Measurements from ENCODE around the gene IMPG2. TPM values are rescaled to one million over a fixed set of nuclear protein-coding genes. Genes with fewer than 3 reads are reported as not detected.

Gene IMPG2
- total RNA-seq, 1 experiment from 2014 or later: 0.04 TPM

DNA sequence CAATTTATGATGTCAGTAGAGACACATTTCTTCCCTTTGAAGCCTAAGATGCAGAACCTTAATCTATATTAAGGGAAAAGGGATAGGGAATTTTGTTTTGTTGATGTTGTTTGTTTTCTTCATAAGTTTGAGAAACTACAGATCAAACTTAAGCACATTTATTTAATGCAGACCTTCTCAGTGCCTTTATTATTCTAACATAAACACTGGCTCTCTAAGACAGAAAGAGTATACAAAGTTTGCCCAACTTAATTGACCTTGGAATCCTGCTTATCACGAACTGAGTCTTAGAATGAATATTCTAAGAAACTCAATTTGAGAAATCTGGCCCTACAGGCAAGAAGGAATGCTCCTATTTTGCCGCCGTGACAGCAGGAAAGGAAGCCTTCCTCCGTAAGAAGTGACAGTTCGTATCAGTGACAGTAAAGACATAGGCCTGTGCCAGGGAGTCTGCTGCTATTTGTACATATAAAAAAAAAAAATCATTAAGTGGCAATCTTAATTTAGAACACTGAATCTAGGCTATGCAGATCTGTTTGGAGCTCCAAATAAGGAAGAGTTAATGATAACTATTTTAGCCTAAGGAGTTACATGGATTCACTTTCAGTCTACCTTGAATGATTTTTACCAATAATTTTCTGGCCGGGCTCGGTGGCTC lies 8.8 kb upstream of the IMPG2 start:
- no peaks in the 10 kb centered on the region for H3K23me2 ChIP-seq (ENCODE audit: insufficient read length, low read depth, low read length, poor library complexity, severe bottlenecking)
- no peak overlapping the region for H2AK5ac ChIP-seq (ENCODE audit: insufficient read length, low read length)
- H3K4me3 Mint-ChIP-seq: no peak overlapping the region
- no peak overlapping the region for H2BK15ac ChIP-seq (ENCODE audit: low read depth, low read length)
- H2AFZ ChIP-seq (ENCODE audit: low read length): no peak overlapping the region
- H3K14ac ChIP-seq (ENCODE audit: insufficient read depth, low read length): no peak overlapping the region
- H2BK20ac ChIP-seq (ENCODE audit: low read depth, low read length, poor library complexity, severe bottlenecking): no peak overlapping the region
- H3K4ac ChIP-seq (ENCODE audit: low read depth, low read length): no peak overlapping the region
- H3K9me3 Mint-ChIP-seq: no peaks in the 10 kb centered on the region
- no peak overlapping the region for H3K56ac ChIP-seq (ENCODE audit: insufficient read length, low read depth, low read length)
- H3K23ac ChIP-seq (ENCODE audit: insufficient read length, low read depth, low read length): no peak overlapping the region
- no peak overlapping the region for H3K18ac ChIP-seq (ENCODE audit: insufficient read length, low read depth, low read length)
- H3K36me3 Mint-ChIP-seq (ENCODE audit: insufficient read depth in 1 of 3, low read depth in 3 of 3): no peaks in the 10 kb centered on the region; a peak in 1 of 7 replicates
- H2BK5ac ChIP-seq (ENCODE audit: insufficient read length, low read length): no peak overlapping the region
- DNase-seq: no peak
- H4K8ac ChIP-seq (replicated peaks; ENCODE audit: insufficient read length, low read depth, low read length): no peak overlapping the region
- H3K4me1 Mint-ChIP-seq: no peaks in the 10 kb centered on the region
- no peaks in the 10 kb centered on the region for H3K27me3 ChIP-seq (ENCODE audit: insufficient read depth, low read length)
- no peak overlapping the region for H3K27ac Mint-ChIP-seq
- no peaks in the 10 kb centered on the region for H3K27me3 Mint-ChIP-seq (ENCODE audit: low read depth)
- no peak overlapping the region for H2BK120ac ChIP-seq (ENCODE audit: low read depth, low read length, poor library complexity, severe bottlenecking)
- WGBS (ENCODE audit: extremely low coverage, insufficient read length, low lambda C conversion rate): no CpG with 5 or more reads among the region's 7 CpGs
- H3K79me2 ChIP-seq (ENCODE audit: insufficient read depth, low read length): no peaks in the 10 kb centered on the region
- H4K20me1 ChIP-seq (ENCODE audit: control insufficient read depth, insufficient read depth, insufficient read length): no peaks in the 10 kb centered on the region
- H3K79me1 ChIP-seq (ENCODE audit: insufficient read depth, low read depth, low read length, poor library complexity, severe bottlenecking): no peaks in the 10 kb centered on the region
- H3K4me2 ChIP-seq (ENCODE audit: insufficient read depth, insufficient read length, low read length): no peak overlapping the region
- H4K5ac ChIP-seq (ENCODE audit: insufficient read length, low read depth, low read length): no peak overlapping the region
- H3K27ac ChIP-seq (ENCODE audit: insufficient read length, low read depth, low read length): no peak overlapping the region
- H3K9me3 ChIP-seq (ENCODE audit: control insufficient read depth, low read depth, low read length): no peaks in the 10 kb centered on the region
- TF ChIP-seq CTCF (conservative IDR thresholded peaks at IDR 0.05): no peak
- H3K9ac ChIP-seq (ENCODE audit: extremely low read depth, insufficient read length, low read length): no peak overlapping the region
- no peak overlapping the region for H3T11ph ChIP-seq (ENCODE audit: low read length)
- no peak overlapping the region for H4K91ac ChIP-seq (ENCODE audit: insufficient read length, low read depth, low read length)
- no peaks in the 10 kb centered on the region for H3K4me1 ChIP-seq (ENCODE audit: insufficient read depth, low read length)
- H2BK12ac ChIP-seq (ENCODE audit: insufficient read length, low read depth, low read length): no peak overlapping the region

Data from H9 (cell line).